Breast epithelium (tissue), 4 donors: ENCODE measurements around the gene STK35. TPM values are rescaled to one million over a fixed set of nuclear protein-coding genes. Genes with fewer than 3 reads are reported as not detected.

Source experiments
- DNase-seq, 2 donors: peaks; one replicate each; pipeline ENCODE4 v3.0.0-alpha.2; 2019; ENCODE audit warnings: low spot score in 2 of 2
- H3K27ac ChIP-seq, 2 donors: fragments of 200-600 bp; sonication (generic) in 1 of 2; one replicate each; pipeline ENCODE4 v1.5.1; 2016 to 2019; ENCODE audit warnings: mild to moderate bottlenecking in 1 of 2
- H3K27me3 ChIP-seq, 2 donors: fragments of 200-600 bp; sonication (generic) in 1 of 2; one replicate each; pipeline versions ENCODE4 v1.5.1 to v1.6.0; 2017 to 2019; ENCODE audit warnings: control low read depth in 1 of 2, mild to moderate bottlenecking in 1 of 2
- H3K36me3 ChIP-seq: fragments of 200-600 bp; one replicate; pipeline ENCODE4 v1.5.1; 2019
- H3K4me1 ChIP-seq, 2 donors: fragments of 200-600 bp; sonication (generic); one replicate each; pipeline ENCODE4 v1.5.1; 2016 to 2019; ENCODE audit warnings: control low read depth in 1 of 2
- H3K4me3 ChIP-seq, 3 donors: fragments of 200-600 bp; sonication (generic); 1 replicate in 2 of 3; 2 replicates in 1 of 3; pipeline ENCODE4 v1.5.1; 2016 to 2019; ENCODE audit warnings: mild to moderate bottlenecking in 3 of 3, moderate library complexity in 2 of 3
- H3K9me3 ChIP-seq, 2 donors: fragments of 200-600 bp; sonication (generic) in 1 of 2; one replicate each; pipeline ENCODE4 v1.5.1; 2016 to 2019; ENCODE audit warnings: control low read depth in 1 of 2
- CTCF ChIP-seq, 3 donors: fragments of 450-650 bp; IDR thresholded peaks; one replicate each; pipeline ENCODE4 v1.5.1; 2016 to 2017; ENCODE audit warnings: antibody characterized with exemption in 3 of 3, mild to moderate bottlenecking in 3 of 3, moderate library complexity in 3 of 3
- POLR2A ChIP-seq: fragments of 450-650 bp; IDR thresholded peaks from one replicate; pipeline ENCODE4 v1.6.1; 2016; ENCODE audit warnings: antibody characterized with exemption, mild to moderate bottlenecking, moderate library complexity
- POLR2AphosphoS5 ChIP-seq, 3 donors: sonication (generic); formaldehyde crosslinking; IDR thresholded peaks; one replicate each; pipeline ENCODE4 v1.6.1; 2017; ENCODE audit warnings: antibody characterized with exemption in 3 of 3
- intact Hi-C: fragments of 100-400 bp; cut with DNase I; formaldehyde crosslinking; loops from one replicate; pipeline ENCODE4 v1.15.1; 2023; ENCODE audit warnings: low total_unique reads
- total RNA-seq, 3 donors: library from RNA; depleted of rRNA; stranded (reverse); fragments of >200 nt; gene quantifications; one replicate each; pipeline ENCODE4 v1.1.0, GENCODE V29; 2016

The STK35 gene
- total RNA-seq, 3 donors from 2014 or later: 15.2 to 26.3 (median 16.7) TPM

- TF ChIP-seq POLR2AphosphoS5 (IDR thresholded peaks at IDR 0.05): no peak
- no peak for TF ChIP-seq CTCF (IDR thresholded peaks at IDR 0.05)
- TF ChIP-seq POLR2A: no peak
- peaks cover 0 to 14% of the 10 kb centered on the region in 2 donors for H3K4me1 ChIP-seq
- no peaks in the 10 kb centered on the region for H3K9me3 ChIP-seq
- no peaks in the 10 kb centered on the region for H3K36me3 ChIP-seq
- H3K27me3 ChIP-seq: no peaks in the 10 kb centered on the region
- DNase-seq: peak in 1 of 2 donors; percentile 45
- intact Hi-C loops: no loop called here
- H3K27ac ChIP-seq: peak overlapping the region in 1 of 2 donors; percentile 12
- H3K4me3 ChIP-seq: no peak overlapping the region
These were observed 21.3 kb downstream of the STK35 start for GRCh38 chr20:2122936-2123335.

- Histone ChIP-seq H3K4me3 (no peak overlapping the region), H3K4me1 (peaks cover 0 to 14% of the 10 kb centered on the region in 2 donors), H3K9me3 (no peaks in the 10 kb centered on the region), H3K27me3 (no peaks in the 10 kb centered on the region), H3K27ac (no peak overlapping the region), H3K36me3 (no peaks in the 10 kb centered on the region)
- TF ChIP-seq POLR2A (no peak), POLR2AphosphoS5 (IDR thresholded peaks at IDR 0.05) (no peak), CTCF (IDR thresholded peaks at IDR 0.05) (no peak)
- no peak for DNase-seq
- intact Hi-C loops: no loop called here
These were observed 22.1 kb downstream of the STK35 start for GRCh38 chr20:2123720-2124119.

- TF ChIP-seq CTCF (IDR thresholded peaks at IDR 0.05): no peak
- no peak for TF ChIP-seq POLR2AphosphoS5 (IDR thresholded peaks at IDR 0.05)
- TF ChIP-seq POLR2A: no peak
- Histone ChIP-seq H3K27me3 (no peaks in the 10 kb centered on the region), H3K27ac (no peak overlapping the region), H3K9me3 (no peaks in the 10 kb centered on the region), H3K36me3 (no peaks in the 10 kb centered on the region), H3K4me1 (peaks cover 0 to 17% of the 10 kb centered on the region in 2 donors), H3K4me3 (no peak overlapping the region)
- intact Hi-C loops: no loop called here
- no peak for DNase-seq
These were observed 23.1 kb downstream of the STK35 start for GRCh38 chr20:2124564-2125213.

- H3K9me3 ChIP-seq: no peaks in the 10 kb centered on the region
- no peaks in the 10 kb centered on the region for H3K27me3 ChIP-seq
- intact Hi-C loops: no loop called here
- H3K4me3 ChIP-seq: no peak overlapping the region
- no peaks in the 10 kb centered on the region for H3K36me3 ChIP-seq
- H3K4me1 ChIP-seq: peaks cover 0 to 22% of the 10 kb centered on the region in 2 donors
- no peak for DNase-seq
- no peak overlapping the region for H3K27ac ChIP-seq
- TF ChIP-seq POLR2A: no peak
- no peak for TF ChIP-seq POLR2AphosphoS5 (IDR thresholded peaks at IDR 0.05)
- no peak for TF ChIP-seq CTCF (IDR thresholded peaks at IDR 0.05)
These were observed 24.0 kb downstream of the STK35 start for GRCh38 chr20:2125474-2126112.

- peaks cover 0 to 23% of the 10 kb centered on the region in 2 donors for H3K4me1 ChIP-seq
- no peaks in the 10 kb centered on the region for H3K36me3 ChIP-seq
- H3K9me3 ChIP-seq: no peaks in the 10 kb centered on the region
- TF ChIP-seq POLR2A (no peak), POLR2AphosphoS5 (IDR thresholded peaks at IDR 0.05) (no peak), CTCF (IDR thresholded peaks at IDR 0.05) (no peak)
- no peaks in the 10 kb centered on the region for H3K27me3 ChIP-seq
- H3K4me3 ChIP-seq: no peak overlapping the region
- DNase-seq: no peak
- H3K27ac ChIP-seq: no peak overlapping the region
- intact Hi-C loops: no loop called here
These were observed 25.6 kb downstream of the STK35 start for GRCh38 chr20:2127238-2127637.
